ENCODE measurements around the gene PLCB4. TPM values are rescaled to one million over a fixed set of nuclear protein-coding genes. Genes with fewer than 3 reads are reported as not detected.

The PLCB4 gene
- total RNA-seq, 1 experiment from 2014 or later, result 10.1 TPM

DNA sequence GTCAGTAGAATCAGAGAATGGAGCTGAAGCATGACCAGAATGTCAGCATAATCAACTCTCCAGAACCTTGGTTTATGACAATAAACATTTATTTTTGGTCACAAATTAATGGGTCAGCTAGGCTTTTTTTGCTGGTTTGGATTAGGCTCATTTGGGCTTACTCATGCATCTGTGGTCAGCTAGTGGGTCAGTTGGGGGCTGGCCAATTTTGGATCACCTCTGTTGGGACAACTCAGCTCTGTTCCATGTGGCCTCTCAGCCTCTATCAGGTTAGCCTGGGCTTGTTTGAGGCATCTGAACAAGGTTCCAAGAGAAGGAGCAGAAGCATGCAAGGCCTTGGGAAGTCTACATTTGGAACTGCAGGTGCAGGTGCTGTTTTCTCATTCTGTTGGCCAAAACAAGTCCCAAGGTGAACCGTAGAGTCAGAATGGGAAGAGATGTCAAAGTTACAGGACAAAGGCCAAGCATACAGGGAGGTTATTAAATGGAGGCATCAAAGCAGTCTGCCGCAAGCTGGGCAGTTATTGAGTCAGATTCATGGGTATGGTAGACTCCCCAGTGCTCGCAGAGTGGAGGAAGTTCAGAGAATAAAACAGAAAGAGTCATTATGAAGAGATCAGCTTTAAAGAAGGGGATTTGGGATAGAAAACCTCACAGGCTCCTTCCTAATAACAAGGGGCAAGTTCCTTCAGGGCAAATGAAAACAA lies 173.0 kb downstream of the PLCB4 start:
- peaks cover 8 to 12% of the 10 kb centered on the region in 2 experiments for H3K4me1 Mint-ChIP-seq
- no peaks in the 10 kb centered on the region for H3K79me1 ChIP-seq (ENCODE audit: insufficient read depth, low read depth, low read length, poor library complexity, severe bottlenecking)
- H3K23me2 ChIP-seq (ENCODE audit: insufficient read length, low read depth, low read length, poor library complexity, severe bottlenecking), result no peaks in the 10 kb centered on the region
- H4K5ac ChIP-seq (ENCODE audit: insufficient read length, low read depth, low read length), result no peak overlapping the region
- H4K20me1 ChIP-seq (ENCODE audit: control insufficient read depth, insufficient read depth, insufficient read length), result no peaks in the 10 kb centered on the region
- H3K9ac ChIP-seq (ENCODE audit: extremely low read depth, insufficient read length, low read length), result no peak overlapping the region
- H3K4me1 ChIP-seq (ENCODE audit: insufficient read depth, low read length), result no peaks in the 10 kb centered on the region
- H3K4me2 ChIP-seq (ENCODE audit: insufficient read depth, insufficient read length, low read length), result no peak overlapping the region
- no peak overlapping the region for H3K4ac ChIP-seq (ENCODE audit: low read depth, low read length)
- no peak for DNase-seq
- H3K18ac ChIP-seq (ENCODE audit: insufficient read length, low read depth, low read length), result no peak overlapping the region
- H3K9me3 Mint-ChIP-seq, result no peaks in the 10 kb centered on the region
- no peak overlapping the region for H4K8ac ChIP-seq (replicated peaks; ENCODE audit: insufficient read length, low read depth, low read length)
- no peak overlapping the region for H2BK12ac ChIP-seq (ENCODE audit: insufficient read length, low read depth, low read length)
- no peak overlapping the region for H3T11ph ChIP-seq (ENCODE audit: low read length)
- no CpG with 5 or more reads among the region's 3 CpGs for WGBS (ENCODE audit: extremely low coverage, insufficient read length, low lambda C conversion rate)
- TF ChIP-seq, protein P1, sequence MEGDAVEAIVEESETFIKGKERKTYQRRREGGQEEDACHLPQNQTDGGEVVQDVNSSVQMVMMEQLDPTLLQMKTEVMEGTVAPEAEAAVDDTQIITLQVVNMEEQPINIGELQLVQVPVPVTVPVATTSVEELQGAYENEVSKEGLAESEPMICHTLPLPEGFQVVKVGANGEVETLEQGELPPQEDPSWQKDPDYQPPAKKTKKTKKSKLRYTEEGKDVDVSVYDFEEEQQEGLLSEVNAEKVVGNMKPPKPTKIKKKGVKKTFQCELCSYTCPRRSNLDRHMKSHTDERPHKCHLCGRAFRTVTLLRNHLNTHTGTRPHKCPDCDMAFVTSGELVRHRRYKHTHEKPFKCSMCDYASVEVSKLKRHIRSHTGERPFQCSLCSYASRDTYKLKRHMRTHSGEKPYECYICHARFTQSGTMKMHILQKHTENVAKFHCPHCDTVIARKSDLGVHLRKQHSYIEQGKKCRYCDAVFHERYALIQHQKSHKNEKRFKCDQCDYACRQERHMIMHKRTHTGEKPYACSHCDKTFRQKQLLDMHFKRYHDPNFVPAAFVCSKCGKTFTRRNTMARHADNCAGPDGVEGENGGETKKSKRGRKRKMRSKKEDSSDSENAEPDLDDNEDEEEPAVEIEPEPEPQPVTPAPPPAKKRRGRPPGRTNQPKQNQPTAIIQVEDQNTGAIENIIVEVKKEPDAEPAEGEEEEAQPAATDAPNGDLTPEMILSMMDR (conservative IDR thresholded peaks at IDR 0.05), result no peak
- no peaks in the 10 kb centered on the region for H3K27me3 ChIP-seq (ENCODE audit: insufficient read depth, low read length)
- H3K56ac ChIP-seq (ENCODE audit: insufficient read length, low read depth, low read length), result no peak overlapping the region
- no peaks in the 10 kb centered on the region; the same call in 1 of the 2 replicates for H3K27me3 Mint-ChIP-seq (ENCODE audit: low read depth)
- H2BK120ac ChIP-seq (ENCODE audit: low read depth, low read length, poor library complexity, severe bottlenecking), result no peak overlapping the region
- H3K79me2 ChIP-seq (ENCODE audit: insufficient read depth, low read length), result no peaks in the 10 kb centered on the region
- H3K36me3 Mint-ChIP-seq (ENCODE audit: insufficient read depth in 1 of 3, low read depth in 3 of 3), result 0 out of 7 replicates have a peak, but pooled peaks cover 0 to 1% (median 0%) of the 10 kb centered on the region in 3 experiments
- no peak overlapping the region for H4K91ac ChIP-seq (ENCODE audit: insufficient read length, low read depth, low read length)
- H3K4me3 Mint-ChIP-seq, result no peak overlapping the region
- no peak overlapping the region for H3K27ac ChIP-seq (ENCODE audit: insufficient read length, low read depth, low read length)
- H2BK15ac ChIP-seq (ENCODE audit: low read depth, low read length), result 0 out of 2 replicates have a peak overlapping the region, but pooled peaks have one; percentile 75
- no peaks in the 10 kb centered on the region for H3K9me3 ChIP-seq (ENCODE audit: control insufficient read depth, low read depth, low read length)
- no peak overlapping the region for H2AK5ac ChIP-seq (ENCODE audit: insufficient read length, low read length)
- no peak overlapping the region for H2AFZ ChIP-seq (ENCODE audit: low read length)
- H3K14ac ChIP-seq (ENCODE audit: insufficient read depth, low read length), result no peak overlapping the region
- H3K27ac Mint-ChIP-seq, result peak overlapping the region in 1 of 3 experiments; percentile 60; a peak in 1 of 7 replicates
- no peak overlapping the region for H2BK5ac ChIP-seq (ENCODE audit: insufficient read length, low read length)
- H2BK20ac ChIP-seq (ENCODE audit: low read depth, low read length, poor library complexity, severe bottlenecking), result no peak overlapping the region
- no peak overlapping the region for H3K23ac ChIP-seq (ENCODE audit: insufficient read length, low read depth, low read length)
